A549 (cell line): ENCODE data around the gene NR3C2. TPM values are rescaled to one million over a fixed set of nuclear protein-coding genes. Genes with fewer than 3 reads are reported as not detected.
"Not testable (repeated sequence)": the region's sequence is repeated elsewhere in the genome, so short reads cannot be mapped to it uniquely, and the experiment has no call there.

Experiments
- ATAC-seq, 2 experiments: fragments of 200-7000 bp in 1 of 2; fragments of >200 bp in 1 of 2; cut with Nextera tagmentation in 1 of 2; cut with Tn5 transposase in 1 of 2; 3 replicates each; pipeline versions ENCODE4 v1.8.0 to v1.9.1; 2018 to 2020; ENCODE audit warnings: mild to moderate bottlenecking in 1 of 2, moderate library complexity in 1 of 2
- CTCF ChIA-PET: fragments of 300-600 bp; sonication (Branson Sonifier 250); formaldehyde crosslinking; extraction: SDS; loops from one replicate; lab custom pipeline; 2021; ENCODE audit warnings: antibody characterized with exemption, inconsistent platforms; lab: Yijun Ruan, JAX
- POLR2A ChIA-PET: fragments of 350-600 bp; formaldehyde crosslinking; extraction: SDS; loops from one replicate; lab custom pipeline; 2021; ENCODE audit warnings: antibody characterized with exemption, inconsistent platforms; lab: Yijun Ruan, JAX
- DNase-seq, 2 experiments: peaks; one replicate each; pipeline versions ENCODE4 v3.0.0 to v3.0.0-alpha.2; 2011 to 2016; ENCODE audit warnings: low read depth in 1 of 2, low spot score in 1 of 2
- FAIRE-seq: peaks from 2 replicates; lab custom pipeline; 2011; peaks lifted over from hg19 to GRCh38; lab: Jason Lieb, UNC
- H3K27ac ChIP-seq, 2 experiments: fragments of >200 bp; sonication (Bioruptor Twin); formaldehyde crosslinking; 3 replicates each; pipeline ENCODE4 v1.5.1; 2016 to 2017
- H3K4me1 ChIP-seq: fragments of >200 bp; sonication (Bioruptor Twin); formaldehyde crosslinking; 3 replicates; pipeline ENCODE4 v1.6.1; 2016
- H3K4me2 ChIP-seq: fragments of >200 bp; sonication (Bioruptor Twin); formaldehyde crosslinking; 3 replicates; pipeline ENCODE4 v1.6.1; 2016
- H3K4me3 ChIP-seq: fragments of >200 bp; sonication (Bioruptor Twin); formaldehyde crosslinking; 3 replicates; pipeline ENCODE4 v1.5.1; 2016
- H3K9me3 ChIP-seq: fragments of >200 bp; sonication (Bioruptor Twin); formaldehyde crosslinking; 3 replicates; pipeline ENCODE4 v1.6.1; 2016
- EHMT2 ChIP-seq: fragments of 200-600 bp; sonication (generic); IDR thresholded peaks from 2 replicates; pipeline ENCODE4 v1.6.1; 2016; ENCODE audit warnings: antibody characterized with exemption, low read depth, mild to moderate bottlenecking, moderate library complexity
- EP300 ChIP-seq, 2 experiments: fragments of >200 bp; sonication (Bioruptor Twin); formaldehyde crosslinking; IDR thresholded peaks; 2 replicates in 1 of 2; 3 replicates in 1 of 2; pipeline ENCODE4 v1.6.1; 2016 to 2017
- ESRRA ChIP-seq: fragments of 150-350 bp; IDR thresholded peaks from 2 replicates; pipeline ENCODE4 v1.6.1; 2014; ENCODE audit warnings: mild to moderate bottlenecking, low read length, borderline replicate concordance
- FOSL2 ChIP-seq, 2 experiments: fragments of 450-650 bp in 1 of 2; fragments of >200 bp in 1 of 2; sonication (Bioruptor Twin) in 1 of 2; formaldehyde crosslinking; IDR thresholded peaks; 2 replicates each; pipeline versions ENCODE4 v1.5.0 to v1.6.1; 2016 to 2020; ENCODE audit warnings: mild to moderate bottlenecking in 1 of 2, moderate library complexity in 1 of 2
- GATA3 ChIP-seq: IDR thresholded peaks from 2 replicates; pipeline ENCODE4 v1.6.1; 2012; ENCODE audit warnings: borderline replicate concordance
- HEYL ChIP-seq: fragments of 250-450 bp; sonication (Bioruptor Pico); IDR thresholded peaks from 2 replicates; pipeline ENCODE4 v1.8.0; 2021; ENCODE audit warnings: mild to moderate bottlenecking, moderate library complexity
- HOXB13 ChIP-seq: fragments of 250-450 bp; sonication (Bioruptor Pico); IDR thresholded peaks from 2 replicates; pipeline ENCODE4 v1.5.0; 2020; ENCODE audit warnings: low read depth, mild to moderate bottlenecking, moderate library complexity
- JUNB ChIP-seq: fragments of >200 bp; sonication (Bioruptor Twin); formaldehyde crosslinking; IDR thresholded peaks from 2 replicates; pipeline ENCODE4 v1.6.1; 2016
- NPAS2 ChIP-seq: fragments of 250-450 bp; sonication (Bioruptor Pico); IDR thresholded peaks from 2 replicates; pipeline ENCODE4 v1.8.0; 2022; ENCODE audit warnings: mild to moderate bottlenecking, moderate library complexity, borderline replicate concordance
- PHF8 ChIP-seq: fragments of 200-600 bp; sonication (generic); IDR thresholded peaks from 2 replicates; pipeline ENCODE4 v1.6.1; 2016; ENCODE audit warnings: low read depth, mild to moderate bottlenecking, antibody characterized with exemption, moderate library complexity, borderline replicate concordance
- RARB ChIP-seq: fragments of 250-450 bp; sonication (Bioruptor Pico); IDR thresholded peaks from 2 replicates; pipeline ENCODE4 v1.8.0; 2021; ENCODE audit warnings: mild to moderate bottlenecking, moderate library complexity
- SMC3 ChIP-seq: fragments of >200 bp; sonication (Bioruptor Twin); formaldehyde crosslinking; IDR thresholded peaks from 3 replicates; pipeline ENCODE4 v1.6.1; 2018; ENCODE audit warnings: inconsistent platforms
- SREBF2 ChIP-seq: fragments of 450-650 bp; IDR thresholded peaks from 2 replicates; pipeline ENCODE4 v1.6.1; 2014; ENCODE audit warnings: mild to moderate bottlenecking, moderate library complexity
- ZSCAN20 ChIP-seq: fragments of 250-450 bp; sonication (Bioruptor Pico); IDR thresholded peaks from 2 replicates; pipeline ENCODE4 v1.8.0; 2022; ENCODE audit warnings: mild to moderate bottlenecking, moderate library complexity
- WGBS: methylation state at CpG from one replicate; pipeline ENCODE4 v1.1.6; 2017; ENCODE audit errors: missing lambda C conversion rate; 5-methylcytosine and 5-hydroxymethylcytosine counted together
- polyA plus RNA-seq, 4 experiments: library from polyadenylated mRNA; depleted of rRNA in 3 of 4; stranded (reverse); fragments of >200 nt; fragmentation: RNase III in 1 of 4; extraction: RNeasy Plus Mini Kit Qiagen cat#74134 plus additional on column Dnase treatment in 1 of 4; gene quantifications; 2 replicates in 3 of 4; 3 replicates in 1 of 4; pipeline ENCODE4 v1.2.3, GENCODE V29; 2011 to 2017
- TF ChIP-seq, protein P1 (sequence below): fragments of >200 bp; sonication (Bioruptor Twin); formaldehyde crosslinking; IDR thresholded peaks from 3 replicates; pipeline ENCODE4 v1.6.1; 2016
- TF ChIP-seq, protein P2 (sequence below): IDR thresholded peaks from 2 replicates; pipeline ENCODE4 v1.6.1; 2012
- TF ChIP-seq, protein P3 (sequence below): fragments of 250-450 bp; sonication (Bioruptor Pico); IDR thresholded peaks from 2 replicates; pipeline ENCODE4 v1.5.0; 2021; ENCODE audit warnings: mild to moderate bottlenecking, moderate library complexity, borderline replicate concordance
- TF ChIP-seq, protein P4 (sequence below): fragments of >200 bp; sonication (Bioruptor Twin); formaldehyde crosslinking; IDR thresholded peaks from 3 replicates; pipeline ENCODE4 v1.5.1; 2016
- TF ChIP-seq, protein P5 (sequence below): fragments of 250-450 bp; sonication (Bioruptor Pico); IDR thresholded peaks from 2 replicates; pipeline ENCODE4 v1.5.0; 2020; ENCODE audit warnings: low read depth, mild to moderate bottlenecking, moderate library complexity
- TF ChIP-seq, protein P6 (sequence below): IDR thresholded peaks from 2 replicates; pipeline ENCODE4 v1.6.1; 2012

NR3C2 gene
- polyA plus RNA-seq, 2 of the 4 experiments (the other 2 are of a cell fraction) = 0.01 to 0.03 TPM

DNA sequence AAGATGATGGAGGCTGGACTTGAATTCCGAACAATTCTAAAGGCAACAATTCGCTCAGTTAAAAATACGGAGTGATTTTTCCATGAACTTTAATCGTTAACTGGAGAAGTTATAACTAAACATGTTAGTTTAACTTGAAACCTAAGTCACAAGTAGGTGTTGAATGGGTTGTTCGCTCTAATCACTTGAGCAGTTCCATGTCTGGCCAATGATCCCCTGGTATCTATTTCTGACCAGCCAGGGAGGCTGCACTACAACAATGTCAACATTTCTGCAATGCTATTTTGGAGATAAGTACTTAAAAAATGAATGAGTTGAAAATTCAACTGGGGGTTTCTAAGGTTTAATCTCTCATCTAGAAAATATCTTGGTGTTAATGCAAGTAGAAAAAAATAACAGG is 112.5 kb downstream of the NR3C2 start (continued):
- TF ChIP-seq, protein P1, sequence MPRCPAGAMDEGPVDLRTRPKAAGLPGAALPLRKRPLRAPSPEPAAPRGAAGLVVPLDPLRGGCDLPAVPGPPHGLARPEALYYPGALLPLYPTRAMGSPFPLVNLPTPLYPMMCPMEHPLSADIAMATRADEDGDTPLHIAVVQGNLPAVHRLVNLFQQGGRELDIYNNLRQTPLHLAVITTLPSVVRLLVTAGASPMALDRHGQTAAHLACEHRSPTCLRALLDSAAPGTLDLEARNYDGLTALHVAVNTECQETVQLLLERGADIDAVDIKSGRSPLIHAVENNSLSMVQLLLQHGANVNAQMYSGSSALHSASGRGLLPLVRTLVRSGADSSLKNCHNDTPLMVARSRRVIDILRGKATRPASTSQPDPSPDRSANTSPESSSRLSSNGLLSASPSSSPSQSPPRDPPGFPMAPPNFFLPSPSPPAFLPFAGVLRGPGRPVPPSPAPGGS = no peak
- TF ChIP-seq, protein P2, sequence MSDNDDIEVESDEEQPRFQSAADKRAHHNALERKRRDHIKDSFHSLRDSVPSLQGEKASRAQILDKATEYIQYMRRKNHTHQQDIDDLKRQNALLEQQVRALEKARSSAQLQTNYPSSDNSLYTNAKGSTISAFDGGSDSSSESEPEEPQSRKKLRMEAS = no peak
- TF ChIP-seq GATA3 (no peak), EP300 (IDR thresholded peaks at IDR 0.05) (no peak)

DNA sequence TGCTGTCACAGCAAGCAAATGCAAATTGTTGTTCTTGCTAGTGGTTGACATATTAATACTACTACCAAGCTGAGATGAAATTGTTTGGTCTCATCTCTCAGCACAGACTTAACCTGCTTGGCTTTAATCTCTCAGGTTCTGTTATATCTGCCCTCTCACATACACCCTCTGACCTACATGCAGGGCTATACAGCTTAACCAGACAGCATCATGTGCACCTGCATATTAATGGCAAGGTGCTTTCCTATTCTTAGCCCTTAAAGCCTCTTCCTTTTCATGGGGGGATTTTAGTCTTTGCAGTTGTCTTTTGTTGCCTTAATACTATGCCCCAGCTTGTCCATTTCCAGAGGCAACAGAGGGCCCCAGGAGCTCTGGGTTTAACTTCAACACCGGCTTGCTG is 114.5 kb downstream of the NR3C2 start:
- no peak for DNase-seq
- TF ChIP-seq EP300 (IDR thresholded peaks at IDR 0.05) (no peak), FOSL2 (IDR thresholded peaks at IDR 0.05) (no peak), FOSL2 (CRISPR knock-in tag; IDR thresholded peaks at IDR 0.05) (no peak), SREBF2 (no peak), PHF8 (no peak), EHMT2 (no peak), ESRRA (no peak), HOXB13 (CRISPR knock-in tag) (no peak), ZSCAN20 (CRISPR knock-in tag) (no peak), HEYL (CRISPR knock-in tag) (no peak), NPAS2 (CRISPR knock-in tag) (no peak), RARB (CRISPR knock-in tag) (no peak), JUNB (no peak), SMC3 (no peak)
- TF ChIP-seq, protein P3, sequence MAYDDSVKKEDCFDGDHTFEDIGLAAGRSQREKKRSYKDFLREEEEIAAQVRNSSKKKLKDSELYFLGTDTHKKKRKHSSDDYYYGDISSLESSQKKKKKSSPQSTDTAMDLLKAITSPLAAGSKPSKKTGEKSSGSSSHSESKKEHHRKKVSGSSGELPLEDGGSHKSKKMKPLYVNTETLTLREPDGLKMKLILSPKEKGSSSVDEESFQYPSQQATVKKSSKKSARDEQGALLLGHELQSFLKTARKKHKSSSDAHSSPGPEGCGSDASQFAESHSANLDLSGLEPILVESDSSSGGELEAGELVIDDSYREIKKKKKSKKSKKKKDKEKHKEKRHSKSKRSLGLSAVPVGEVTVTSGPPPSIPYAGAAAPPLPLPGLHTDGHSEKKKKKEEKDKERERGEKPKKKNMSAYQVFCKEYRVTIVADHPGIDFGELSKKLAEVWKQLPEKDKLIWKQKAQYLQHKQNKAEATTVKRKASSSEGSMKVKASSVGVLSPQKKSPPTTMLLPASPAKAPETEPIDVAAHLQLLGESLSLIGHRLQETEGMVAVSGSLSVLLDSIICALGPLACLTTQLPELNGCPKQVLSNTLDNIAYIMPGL (CRISPR knock-in tag) = no peak
- TF ChIP-seq, protein P4, sequence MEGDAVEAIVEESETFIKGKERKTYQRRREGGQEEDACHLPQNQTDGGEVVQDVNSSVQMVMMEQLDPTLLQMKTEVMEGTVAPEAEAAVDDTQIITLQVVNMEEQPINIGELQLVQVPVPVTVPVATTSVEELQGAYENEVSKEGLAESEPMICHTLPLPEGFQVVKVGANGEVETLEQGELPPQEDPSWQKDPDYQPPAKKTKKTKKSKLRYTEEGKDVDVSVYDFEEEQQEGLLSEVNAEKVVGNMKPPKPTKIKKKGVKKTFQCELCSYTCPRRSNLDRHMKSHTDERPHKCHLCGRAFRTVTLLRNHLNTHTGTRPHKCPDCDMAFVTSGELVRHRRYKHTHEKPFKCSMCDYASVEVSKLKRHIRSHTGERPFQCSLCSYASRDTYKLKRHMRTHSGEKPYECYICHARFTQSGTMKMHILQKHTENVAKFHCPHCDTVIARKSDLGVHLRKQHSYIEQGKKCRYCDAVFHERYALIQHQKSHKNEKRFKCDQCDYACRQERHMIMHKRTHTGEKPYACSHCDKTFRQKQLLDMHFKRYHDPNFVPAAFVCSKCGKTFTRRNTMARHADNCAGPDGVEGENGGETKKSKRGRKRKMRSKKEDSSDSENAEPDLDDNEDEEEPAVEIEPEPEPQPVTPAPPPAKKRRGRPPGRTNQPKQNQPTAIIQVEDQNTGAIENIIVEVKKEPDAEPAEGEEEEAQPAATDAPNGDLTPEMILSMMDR = no peak
- TF ChIP-seq, protein P2 = no peak
- TF ChIP-seq, protein P5, sequence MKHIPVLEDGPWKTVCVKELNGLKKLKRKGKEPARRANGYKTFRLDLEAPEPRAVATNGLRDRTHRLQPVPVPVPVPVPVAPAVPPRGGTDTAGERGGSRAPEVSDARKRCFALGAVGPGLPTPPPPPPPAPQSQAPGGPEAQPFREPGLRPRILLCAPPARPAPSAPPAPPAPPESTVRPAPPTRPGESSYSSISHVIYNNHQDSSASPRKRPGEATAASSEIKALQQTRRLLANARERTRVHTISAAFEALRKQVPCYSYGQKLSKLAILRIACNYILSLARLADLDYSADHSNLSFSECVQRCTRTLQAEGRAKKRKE (CRISPR knock-in tag) = no peak
- TF ChIP-seq, protein P6, sequence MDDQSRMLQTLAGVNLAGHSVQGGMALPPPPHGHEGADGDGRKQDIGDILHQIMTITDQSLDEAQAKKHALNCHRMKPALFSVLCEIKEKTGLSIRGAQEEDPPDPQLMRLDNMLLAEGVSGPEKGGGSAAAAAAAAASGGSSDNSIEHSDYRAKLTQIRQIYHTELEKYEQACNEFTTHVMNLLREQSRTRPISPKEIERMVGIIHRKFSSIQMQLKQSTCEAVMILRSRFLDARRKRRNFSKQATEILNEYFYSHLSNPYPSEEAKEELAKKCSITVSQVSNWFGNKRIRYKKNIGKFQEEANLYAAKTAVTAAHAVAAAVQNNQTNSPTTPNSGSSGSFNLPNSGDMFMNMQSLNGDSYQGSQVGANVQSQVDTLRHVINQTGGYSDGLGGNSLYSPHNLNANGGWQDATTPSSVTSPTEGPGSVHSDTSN = no peak
- POLR2A ChIA-PET = no interaction called here
- WGBS = no CpG with 5 or more reads among the region's 1 CpG
- no peak overlapping the region for H3K27ac ChIP-seq
- CTCF ChIA-PET = no interaction called here
- no peak for FAIRE-seq
- no peak overlapping the region for H3K4me2 ChIP-seq
- no peak overlapping the region for H3K4me3 ChIP-seq
- no peaks in the 10 kb centered on the region for H3K9me3 ChIP-seq
- ATAC-seq = no peak
- no peaks in the 10 kb centered on the region for H3K4me1 ChIP-seq

DNA sequence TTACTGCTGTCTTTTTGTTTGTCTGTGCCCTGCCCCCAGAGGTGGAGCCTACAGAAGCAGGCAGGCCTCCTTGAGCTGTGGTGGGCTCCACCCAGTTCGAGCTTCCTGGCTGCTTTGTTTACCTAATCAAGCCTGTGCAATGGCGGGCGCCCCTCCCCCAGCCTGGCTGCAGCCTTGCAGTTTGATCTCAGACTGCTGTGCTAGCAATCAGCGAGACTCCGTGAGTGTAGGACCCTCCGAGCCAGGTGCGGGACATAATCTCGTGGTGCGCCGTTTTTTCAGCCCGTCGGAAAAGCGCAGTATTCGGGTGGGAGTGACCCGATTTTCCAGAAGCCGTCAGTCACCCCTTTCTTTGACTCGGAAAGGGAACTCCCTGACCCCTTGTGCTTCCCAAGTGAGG is 118.9 kb downstream of the NR3C2 start:
- FAIRE-seq, POLR2A ChIA-PET, DNase-seq, H3K9me3 ChIP-seq, CTCF ChIA-PET, H3K4me1 ChIP-seq, H3K27ac ChIP-seq, H3K4me3 ChIP-seq, H3K4me2 ChIP-seq, ATAC-seq: not testable (repeated sequence)
- WGBS = no CpG with 5 or more reads among the region's 17 CpGs
